Peyer's patch (tissue), 4 donors: Measurements from ENCODE around the gene MPLKIP. TPM values are rescaled to one million over a fixed set of nuclear protein-coding genes. Genes with fewer than 3 reads are reported as not detected.
A peak's percentile ranks its signal among the peaks of the same experiment; 100 is the strongest.
"Not testable (repeated sequence)": the region's sequence is repeated elsewhere in the genome, so short reads cannot be mapped to it uniquely, and the experiment has no call there.

Experiments
- DNase-seq, 3 donors: peaks; one replicate each; pipeline ENCODE4 v3.0.0-alpha.2; 2017 to 2019
- H3K27ac ChIP-seq, 4 donors: fragments of 200-600 bp; sonication (generic); one replicate each; pipeline ENCODE4 v1.5.1; 2016 to 2019
- H3K27me3 ChIP-seq, 2 donors: fragments of 200-600 bp; sonication (generic); one replicate each; pipeline ENCODE4 v1.5.1; 2019
- H3K36me3 ChIP-seq, 3 donors: fragments of 200-600 bp; sonication (generic); one replicate each; pipeline ENCODE4 v1.5.1; 2016 to 2019
- H3K4me1 ChIP-seq, 4 donors: fragments of 200-600 bp; sonication (generic); one replicate each; pipeline ENCODE4 v1.5.1; 2016 to 2019
- H3K4me3 ChIP-seq, 4 donors: fragments of 200-600 bp; sonication (generic); 1 replicate in 3 of 4; 2 replicates in 1 of 4; pipeline ENCODE4 v1.5.1; 2016 to 2019; ENCODE audit warnings: mild to moderate bottlenecking in 1 of 4
- H3K9me3 ChIP-seq, 4 donors: fragments of 200-600 bp; sonication (generic); one replicate each; pipeline ENCODE4 v1.5.1; 2016 to 2019; ENCODE audit warnings: mild to moderate bottlenecking in 1 of 4
- POLR2A ChIP-seq, 2 donors: fragments of 450-650 bp; IDR thresholded peaks; one replicate each; pipeline ENCODE4 v1.5.1; 2017; ENCODE audit warnings: antibody characterized with exemption in 2 of 2, mild to moderate bottlenecking in 2 of 2, moderate library complexity in 2 of 2
- total RNA-seq, 4 donors: library from RNA; depleted of rRNA; stranded (reverse); fragments of >200 nt; gene quantifications; one replicate each; pipeline ENCODE4 v1.1.0, GENCODE V29; 2016
- TF ChIP-seq, protein P1 (sequence below), 6 experiments: fragments of 450-650 bp in 4 of 6; fragments of 200-600 bp in 2 of 6; sonication (generic) in 1 of 6; IDR thresholded peaks; one replicate each; pipeline ENCODE4 v1.5.1; 2017 to 2019; ENCODE audit warnings: antibody characterized with exemption in 6 of 6, mild to moderate bottlenecking in 3 of 6, moderate library complexity in 1 of 6

MPLKIP gene
- total RNA-seq: 10 to 100 TPM in 3 of 4 donors, 1 to 10 TPM in 1; 8.3 to 17.1 (median 16.8) TPM

DNA sequence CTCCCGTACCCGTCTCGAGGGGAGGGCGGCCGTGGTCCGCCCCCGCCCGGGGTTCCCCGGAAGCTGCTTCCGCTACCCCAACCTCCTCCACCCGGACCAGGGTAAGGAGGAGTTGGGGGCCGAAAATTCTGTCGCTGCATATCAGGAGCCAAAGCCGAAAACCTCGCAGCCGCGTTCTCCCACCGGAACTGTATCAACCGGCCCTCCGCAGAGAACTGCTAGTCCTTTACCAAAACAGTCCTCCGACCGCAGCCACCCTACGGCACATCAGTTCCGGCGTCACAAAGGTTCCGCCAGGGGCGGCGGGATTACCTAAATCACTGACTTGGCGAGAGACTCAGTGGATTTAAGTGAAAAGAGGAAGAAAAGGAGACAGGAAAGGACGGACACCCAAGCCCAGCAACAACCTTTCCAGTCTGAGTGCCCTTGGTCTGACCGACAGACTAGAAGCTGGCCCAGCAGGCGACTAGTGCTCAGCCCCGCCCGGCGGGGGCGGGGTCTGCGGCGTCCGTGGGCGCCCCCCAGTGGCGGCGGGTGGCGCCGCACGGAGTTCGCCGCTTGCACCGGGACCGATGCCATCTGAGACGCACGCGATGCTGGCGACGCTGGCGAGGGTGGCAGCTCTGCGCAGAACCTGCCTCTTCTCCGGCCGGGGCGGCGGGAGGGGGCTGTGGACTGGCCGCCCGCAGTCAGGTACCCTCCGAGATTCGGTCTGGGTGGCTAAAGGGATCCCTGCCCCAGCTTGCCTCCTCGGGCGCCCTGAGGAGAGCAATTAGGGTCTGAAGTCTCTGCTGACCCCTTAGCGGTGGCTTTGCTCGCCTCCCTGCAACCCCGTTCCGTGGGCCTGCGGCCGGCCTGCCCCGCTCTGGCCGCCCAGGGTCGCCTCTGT, at the start of gene MPLKIP, which contains the start of gene SUGCT:
MPLKIP (minus strand) TSS at position 195 of the 889 bp plus-strand sequence; CDS start at position 140, 55 bp downstream.
SUGCT (plus strand) TSS at position 578 of the 889 bp plus-strand sequence.
- TF ChIP-seq POLR2A (IDR thresholded peaks at IDR 0.05): peak; percentile 63 to 72
- TF ChIP-seq, protein P1, sequence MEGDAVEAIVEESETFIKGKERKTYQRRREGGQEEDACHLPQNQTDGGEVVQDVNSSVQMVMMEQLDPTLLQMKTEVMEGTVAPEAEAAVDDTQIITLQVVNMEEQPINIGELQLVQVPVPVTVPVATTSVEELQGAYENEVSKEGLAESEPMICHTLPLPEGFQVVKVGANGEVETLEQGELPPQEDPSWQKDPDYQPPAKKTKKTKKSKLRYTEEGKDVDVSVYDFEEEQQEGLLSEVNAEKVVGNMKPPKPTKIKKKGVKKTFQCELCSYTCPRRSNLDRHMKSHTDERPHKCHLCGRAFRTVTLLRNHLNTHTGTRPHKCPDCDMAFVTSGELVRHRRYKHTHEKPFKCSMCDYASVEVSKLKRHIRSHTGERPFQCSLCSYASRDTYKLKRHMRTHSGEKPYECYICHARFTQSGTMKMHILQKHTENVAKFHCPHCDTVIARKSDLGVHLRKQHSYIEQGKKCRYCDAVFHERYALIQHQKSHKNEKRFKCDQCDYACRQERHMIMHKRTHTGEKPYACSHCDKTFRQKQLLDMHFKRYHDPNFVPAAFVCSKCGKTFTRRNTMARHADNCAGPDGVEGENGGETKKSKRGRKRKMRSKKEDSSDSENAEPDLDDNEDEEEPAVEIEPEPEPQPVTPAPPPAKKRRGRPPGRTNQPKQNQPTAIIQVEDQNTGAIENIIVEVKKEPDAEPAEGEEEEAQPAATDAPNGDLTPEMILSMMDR (IDR thresholded peaks at IDR 0.05): peak; percentile 70 to 100 (median 96)
- H3K27me3 ChIP-seq: no peaks in the 10 kb centered on the region
- H3K4me3 ChIP-seq: peak within 1 kb of the TSS; percentile 82 to 92 (median 85)
- peaks cover 0 to 25% (median 2%) of the 10 kb centered on the region in 4 donors for H3K4me1 ChIP-seq
- DNase-seq: peak; percentile 83 to 92 (median 91)
- peak within 1 kb of the TSS; percentile 82 to 91 (median 88) for H3K27ac ChIP-seq
- no peaks in the 10 kb centered on the region for H3K36me3 ChIP-seq
- no peaks in the 10 kb centered on the region for H3K9me3 ChIP-seq

DNA sequence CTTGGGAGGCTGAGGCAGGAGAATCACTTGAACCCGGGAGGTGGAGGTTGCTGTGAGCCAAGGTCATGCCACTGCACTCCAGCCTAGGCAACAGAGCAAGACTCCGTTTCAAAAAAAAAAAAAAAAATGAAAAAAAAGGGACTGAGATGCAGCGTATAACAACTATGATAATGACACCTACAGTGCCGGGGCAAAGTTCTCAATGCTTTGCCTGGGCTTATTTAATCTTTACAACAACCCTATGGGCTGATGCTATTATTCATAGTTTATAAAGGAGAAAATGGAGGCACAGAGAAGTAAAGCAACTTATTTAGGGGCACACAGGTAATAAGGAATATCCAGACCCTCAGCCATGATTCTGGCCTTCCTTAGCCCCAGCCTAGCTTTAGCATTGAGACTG, 48.0 kb upstream of the MPLKIP start:
- Histone ChIP-seq H3K4me3 (no peak overlapping the region), H3K27me3 (no peaks in the 10 kb centered on the region), H3K36me3 (no peaks in the 10 kb centered on the region), H3K27ac (no peak overlapping the region), H3K4me1 (no peaks in the 10 kb centered on the region), H3K9me3 (no peaks in the 10 kb centered on the region)
- no peak for DNase-seq
- TF ChIP-seq POLR2A (IDR thresholded peaks at IDR 0.05): no peak
- TF ChIP-seq, protein P1 (IDR thresholded peaks at IDR 0.05): no peak

DNA sequence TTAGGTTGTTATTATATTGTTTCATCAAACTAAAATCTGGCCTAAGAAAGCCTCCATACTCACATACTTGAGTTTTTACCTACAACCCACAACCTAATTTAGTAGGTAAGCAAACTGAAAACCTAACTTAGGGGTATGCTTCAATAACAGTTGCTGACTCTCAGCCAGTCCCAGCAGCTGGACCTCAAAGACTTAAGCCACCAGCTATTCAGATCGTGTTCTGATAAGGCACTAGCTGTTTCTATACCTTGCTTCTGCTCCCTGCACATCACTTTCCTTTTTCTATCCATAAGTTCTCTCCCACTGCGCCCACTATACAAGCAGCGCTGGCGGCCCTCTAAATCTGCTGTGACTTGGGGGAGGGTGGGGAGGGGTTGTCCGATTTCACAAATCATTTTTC, 42.6 kb upstream of the MPLKIP start:
- H3K27me3 ChIP-seq: no peaks in the 10 kb centered on the region
- H3K27ac ChIP-seq: no peak overlapping the region
- TF ChIP-seq POLR2A (IDR thresholded peaks at IDR 0.05): no peak
- TF ChIP-seq, protein P1 (IDR thresholded peaks at IDR 0.05): no peak
- no peaks in the 10 kb centered on the region for H3K4me1 ChIP-seq
- no peaks in the 10 kb centered on the region for H3K9me3 ChIP-seq
- no peak overlapping the region for H3K4me3 ChIP-seq
- DNase-seq: no peak
- no peaks in the 10 kb centered on the region for H3K36me3 ChIP-seq

DNA sequence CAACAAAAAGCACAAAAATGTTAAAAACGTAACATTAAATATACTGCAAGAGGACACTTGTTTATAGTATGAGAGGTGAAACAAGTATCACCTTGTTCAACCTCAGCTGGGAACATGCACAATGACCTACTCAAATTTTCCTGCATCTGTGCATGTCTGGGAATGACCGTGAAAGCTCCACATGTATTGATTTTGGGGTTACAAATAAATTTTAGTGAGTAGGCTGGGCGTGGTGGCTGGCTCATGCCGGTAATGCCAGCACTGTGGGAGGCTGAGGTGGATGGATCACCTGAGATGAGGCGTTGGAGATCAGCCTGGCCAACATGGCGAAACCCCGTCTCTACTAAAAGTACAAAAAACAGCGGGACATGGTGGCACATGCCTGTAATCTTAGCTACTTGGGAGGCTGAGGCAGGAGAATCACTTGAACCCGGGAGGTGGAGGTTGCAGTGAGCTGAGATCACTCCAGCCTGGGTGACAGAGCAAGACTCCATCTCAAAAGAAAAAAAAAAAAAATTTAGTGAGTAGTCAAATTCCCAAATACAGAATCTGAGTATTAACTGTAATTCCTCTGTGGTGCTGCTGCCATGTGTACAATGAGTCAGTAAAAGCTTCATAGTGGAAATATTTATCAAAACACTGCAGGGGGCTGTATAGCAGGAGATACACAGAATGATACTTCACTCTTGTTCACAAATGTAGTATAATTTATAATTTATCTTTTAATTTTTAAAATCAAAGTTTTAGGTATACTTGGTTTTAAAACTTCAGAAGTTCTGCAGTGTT, 41.5 kb upstream of the MPLKIP start:
- Histone ChIP-seq H3K27ac (no peak overlapping the region), H3K4me3 (no peak overlapping the region), H3K9me3 (no peaks in the 10 kb centered on the region), H3K27me3 (no peaks in the 10 kb centered on the region), H3K36me3 (no peaks in the 10 kb centered on the region), H3K4me1 (no peaks in the 10 kb centered on the region)
- DNase-seq: no peak
- TF ChIP-seq POLR2A (IDR thresholded peaks at IDR 0.05): no peak
- TF ChIP-seq, protein P1 (IDR thresholded peaks at IDR 0.05): no peak

DNA sequence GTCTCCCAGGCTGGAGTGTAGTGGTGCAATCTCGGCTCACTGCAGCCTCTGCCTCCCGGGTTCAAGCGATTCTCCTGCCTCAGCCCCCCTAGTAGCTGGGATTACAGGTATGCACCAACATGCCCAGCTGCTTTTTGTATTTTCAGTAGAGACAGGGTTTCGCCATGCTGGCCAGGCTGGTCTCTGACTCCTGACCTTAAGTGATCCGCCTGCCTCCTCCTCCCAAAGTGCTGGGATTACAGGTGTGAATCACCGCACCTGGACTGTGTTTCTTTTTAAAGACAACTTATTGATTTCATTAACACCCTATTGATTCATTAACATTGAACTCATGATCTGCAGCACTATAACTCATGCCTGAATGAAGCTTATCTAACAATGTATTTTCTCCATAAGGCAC, 40.8 kb upstream of the MPLKIP start:
- H3K36me3 ChIP-seq, H3K4me3 ChIP-seq, H3K9me3 ChIP-seq, H3K27me3 ChIP-seq, H3K27ac ChIP-seq, H3K4me1 ChIP-seq, DNase-seq: not testable (repeated sequence)

DNA sequence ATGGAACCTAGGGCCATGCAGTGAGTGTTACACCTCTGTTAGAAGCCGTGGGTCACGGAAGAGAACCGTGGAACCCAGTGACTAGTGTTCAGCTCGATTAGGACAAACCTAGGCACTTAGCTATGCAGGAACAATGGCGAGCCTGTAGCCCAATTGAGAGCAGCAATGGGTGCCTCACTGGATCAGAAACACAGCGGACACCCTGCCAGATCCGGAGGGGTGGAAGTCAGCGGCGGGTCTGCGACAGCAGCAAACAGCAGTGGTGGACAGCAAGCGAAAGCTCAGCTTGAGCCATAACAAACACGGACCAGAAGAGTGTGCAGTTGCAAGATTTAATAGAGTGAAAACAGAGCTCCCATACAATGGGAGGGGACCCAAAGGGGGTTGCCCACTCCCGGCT, 38.7 kb upstream of the MPLKIP start:
- H3K9me3 ChIP-seq, H3K4me3 ChIP-seq, H3K27me3 ChIP-seq, DNase-seq, H3K36me3 ChIP-seq, H3K27ac ChIP-seq, H3K4me1 ChIP-seq: not testable (repeated sequence)

DNA sequence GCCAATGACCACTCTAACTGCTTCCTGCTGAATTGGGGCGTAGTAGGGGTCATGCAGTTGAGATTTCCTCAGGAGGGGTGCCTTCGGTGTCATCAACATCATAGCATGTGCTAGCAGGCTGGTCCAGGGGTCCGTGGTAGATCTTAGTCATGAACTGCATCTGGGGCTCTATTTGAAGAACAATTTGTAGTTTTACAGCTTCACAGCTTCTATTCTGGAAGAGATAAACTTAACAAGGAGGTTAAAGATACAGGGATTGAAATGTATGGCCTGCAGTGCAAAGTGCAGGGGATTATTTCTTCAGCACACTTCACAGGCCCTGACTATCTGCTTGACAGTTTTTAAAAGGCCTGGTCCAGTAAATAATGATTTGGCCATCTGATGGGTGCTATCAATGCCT, 33.8 kb upstream of the MPLKIP start:
- H3K27me3 ChIP-seq, H3K27ac ChIP-seq, DNase-seq, H3K36me3 ChIP-seq, H3K4me3 ChIP-seq, H3K9me3 ChIP-seq, H3K4me1 ChIP-seq: not testable (repeated sequence)
